CD4-positive, alpha-beta T cell treated with Interleukin-12 subunit alpha and Interleukin-12 subunit beta, for 1 hour (primary cell): ENCODE results near the gene BRD4.

Experiments used
- DNase-seq: peaks from one replicate; pipeline ENCODE4 v3.0.0-alpha.2; 2020

BRD4 gene

GRCh38 chr19:15222738-15223648 lies 109.3 kb downstream of the BRD4 start:
- DNase-seq = peak; percentile 82

- no peak for DNase-seq
These were observed 111.5 kb downstream of the BRD4 start for GRCh38 chr19:15220833-15221232.

GRCh38 chr19:15218501-15218900 lies 113.8 kb downstream of the BRD4 start:
- no peak for DNase-seq

- DNase-seq = no peak
These were observed 116.0 kb downstream of the BRD4 start for GRCh38 chr19:15216363-15216762.

GRCh38 chr19:15213715-15214381 lies 118.5 kb downstream of the BRD4 start:
- DNase-seq = no peak

GRCh38 chr19:15212711-15213110 lies 119.6 kb downstream of the BRD4 start:
- DNase-seq = no peak

- DNase-seq = no peak
These were observed 122.0 kb downstream of the BRD4 start for GRCh38 chr19:15210323-15210781.

GRCh38 chr19:15201374-15202023 lies 130.8 kb downstream of the BRD4 start:
- no peak for DNase-seq

- no peak for DNase-seq
These were observed 131.6 kb downstream of the BRD4 start, which contains the start of gene NOTCH3 for GRCh38 chr19:15200553-15201364. Gene NOTCH3 (minus strand): TSS chr19:15200995. CDS start chr19:15200905, 90 bp downstream.

- no peak for DNase-seq
These were observed 132.4 kb downstream of the BRD4 start for GRCh38 chr19:15199661-15200552.

- DNase-seq = no peak
These were observed 133.2 kb downstream of the BRD4 start for GRCh38 chr19:15198951-15199660.

- no peak for DNase-seq
These were observed 134.4 kb downstream of the BRD4 start for GRCh38 chr19:15197942-15198341.

- no peak for DNase-seq
These were observed 134.9 kb downstream of the BRD4 start for GRCh38 chr19:15197275-15197941.

GRCh38 chr19:15196360-15197005 lies 135.9 kb downstream of the BRD4 start:
- DNase-seq = no peak

GRCh38 chr19:15195371-15196334 lies 136.7 kb downstream of the BRD4 start:
- no peak for DNase-seq

GRCh38 chr19:15194938-15195337 lies 137.4 kb downstream of the BRD4 start:
- DNase-seq = no peak

- DNase-seq = no peak
These were observed 140.4 kb downstream of the BRD4 start for GRCh38 chr19:15191982-15192381.

- DNase-seq = no peak
These were observed 140.8 kb downstream of the BRD4 start for GRCh38 chr19:15191514-15191913.
